ENCODE results near the gene CLEC2D.
"Not testable (repeated sequence)": the region's sequence is repeated elsewhere in the genome, so short reads cannot be mapped to it uniquely, and the experiment has no call there.

CLEC2D gene

GRCh38 chr12:9660046-9660445, 9.5 kb upstream of the CLEC2D start:
- no peak for DNase-seq

GRCh38 chr12:9661720-9662119, 7.8 kb upstream of the CLEC2D start:
- DNase-seq = no peak

GRCh38 chr12:9662488-9662887, 7.0 kb upstream of the CLEC2D start:
- DNase-seq = no peak

GRCh38 chr12:9667403-9668160, 1.9 kb upstream of the CLEC2D start:
- DNase-seq = no peak

- no peak for DNase-seq
Observed at GRCh38 chr12:9668161-9669018, 1.1 kb upstream of the CLEC2D start.

GRCh38 chr12:9669019-9669326, 540 bp upstream of the CLEC2D start:
- DNase-seq = no peak

- not testable (repeated sequence) for DNase-seq
Observed at GRCh38 chr12:9672340-9672739, 2.8 kb downstream of the CLEC2D start.

- DNase-seq = no peak
Observed at GRCh38 chr12:9673404-9674225, 4.1 kb downstream of the CLEC2D start.

GRCh38 chr12:9674226-9674590, 4.7 kb downstream of the CLEC2D start:
- DNase-seq = no peak

- DNase-seq = not testable (repeated sequence)
Observed at GRCh38 chr12:9682508-9682907, 13.0 kb downstream of the CLEC2D start.

- not testable (repeated sequence) for DNase-seq
Observed at GRCh38 chr12:9682949-9683348, 13.4 kb downstream of the CLEC2D start.

- not testable (repeated sequence) for DNase-seq
Observed at GRCh38 chr12:9685366-9685765, 15.9 kb downstream of the CLEC2D start.

- no peak for DNase-seq
Observed at GRCh38 chr12:9685915-9686314, 16.4 kb downstream of the CLEC2D start.

GRCh38 chr12:9687228-9687627, 17.7 kb downstream of the CLEC2D start:
- DNase-seq = no peak

- DNase-seq = no peak
Observed at GRCh38 chr12:9692909-9693308, 23.4 kb downstream of the CLEC2D start.

- no peak for DNase-seq
Observed at GRCh38 chr12:9694241-9694640, 24.7 kb downstream of the CLEC2D start.

GRCh38 chr12:9695150-9695549, 25.6 kb downstream of the CLEC2D start:
- not testable (repeated sequence) for DNase-seq

GRCh38 chr12:9695661-9696060, 26.1 kb downstream of the CLEC2D start:
- DNase-seq = not testable (repeated sequence)

GRCh38 chr12:9697619-9698018, 28.1 kb downstream of the CLEC2D start:
- no peak for DNase-seq

GRCh38 chr12:9698681-9699080, 29.2 kb downstream of the CLEC2D start:
- DNase-seq = no peak

- no peak for DNase-seq
Observed at GRCh38 chr12:9699269-9699897, 29.9 kb downstream of the CLEC2D start.

GRCh38 chr12:9699898-9700605, 30.5 kb downstream of the CLEC2D start:
- DNase-seq = no peak

Data from NCI-H2081 treated with DMSO at 0.1 percent for 48 hours (cell line).